HG02885 (cell line): ENCODE data around the gene CARD9.

ENCODE experiments used
- ATAC-seq: cut with Tn5 transposase; IDR thresholded peaks from one replicate; pipeline ENCODE4 v1.9.1; 2021; ENCODE audit warnings: mild to moderate bottlenecking; ENCODE audit not compliant: unreplicated experiment, poor library complexity

Gene CARD9

DNA sequence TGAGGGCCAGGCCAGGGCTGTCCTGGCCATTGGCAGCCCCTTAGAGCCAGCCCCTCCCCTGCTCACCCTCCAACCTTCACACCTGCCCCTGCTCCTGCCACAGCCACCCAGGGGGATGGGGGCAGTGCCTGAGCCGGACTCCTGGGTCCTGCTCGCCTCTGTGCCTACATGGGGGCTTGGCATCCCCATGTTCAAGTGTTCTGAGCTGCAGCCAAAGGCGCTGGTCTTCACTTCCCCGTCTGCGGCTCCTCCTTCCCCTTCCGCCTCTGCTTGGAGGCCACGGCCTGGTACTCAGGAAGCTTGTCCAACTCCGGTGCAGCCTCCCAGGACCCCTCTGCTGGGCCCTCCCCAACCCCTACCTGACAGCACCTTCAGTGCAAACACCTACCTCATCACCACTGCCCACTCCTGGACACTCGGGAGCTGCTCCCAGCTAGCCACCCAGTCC is 7.7 kb downstream of the CARD9 start:
- no peak for ATAC-seq

DNA sequence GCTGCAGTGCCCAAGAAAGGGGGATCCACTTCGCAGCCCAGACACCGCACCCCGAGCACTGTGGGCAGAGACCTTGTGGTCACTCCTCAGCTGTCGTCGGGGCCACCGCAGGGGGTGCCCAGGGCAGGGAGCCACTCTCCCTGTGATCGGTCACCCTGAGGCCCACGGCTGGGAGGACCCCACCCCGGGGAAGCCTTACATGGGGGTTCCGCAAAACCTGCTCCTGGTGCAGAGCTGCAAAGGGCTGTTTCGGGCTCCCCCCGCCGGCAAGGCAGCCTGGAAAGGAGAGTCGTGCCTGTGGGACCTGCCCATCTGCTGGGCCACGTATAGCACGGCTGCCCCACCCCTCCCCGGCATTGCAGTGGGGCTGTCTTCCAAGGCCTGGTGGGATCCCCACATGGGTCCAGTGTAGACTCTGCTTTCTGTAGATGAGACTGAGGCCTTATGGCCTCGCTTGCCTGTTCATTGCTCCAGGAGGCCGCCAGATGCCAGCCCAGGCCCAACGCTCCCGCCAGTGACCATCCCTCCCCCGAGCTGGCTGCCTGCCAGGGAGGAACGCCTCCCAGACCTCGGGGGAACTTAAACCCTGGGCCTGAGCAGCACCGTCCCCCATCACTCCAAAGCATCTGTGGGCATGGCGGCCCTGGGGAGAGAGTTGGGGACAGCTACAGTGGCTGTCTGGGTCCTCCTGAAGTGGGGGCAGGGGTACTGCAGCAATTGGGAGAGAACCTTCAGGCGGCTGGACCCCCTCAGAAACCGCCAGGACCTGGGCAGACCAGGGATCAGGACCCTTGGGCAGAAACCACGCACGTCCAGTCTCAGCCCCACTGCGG is 8.3 kb downstream of the CARD9 start:
- ATAC-seq = no peak

DNA sequence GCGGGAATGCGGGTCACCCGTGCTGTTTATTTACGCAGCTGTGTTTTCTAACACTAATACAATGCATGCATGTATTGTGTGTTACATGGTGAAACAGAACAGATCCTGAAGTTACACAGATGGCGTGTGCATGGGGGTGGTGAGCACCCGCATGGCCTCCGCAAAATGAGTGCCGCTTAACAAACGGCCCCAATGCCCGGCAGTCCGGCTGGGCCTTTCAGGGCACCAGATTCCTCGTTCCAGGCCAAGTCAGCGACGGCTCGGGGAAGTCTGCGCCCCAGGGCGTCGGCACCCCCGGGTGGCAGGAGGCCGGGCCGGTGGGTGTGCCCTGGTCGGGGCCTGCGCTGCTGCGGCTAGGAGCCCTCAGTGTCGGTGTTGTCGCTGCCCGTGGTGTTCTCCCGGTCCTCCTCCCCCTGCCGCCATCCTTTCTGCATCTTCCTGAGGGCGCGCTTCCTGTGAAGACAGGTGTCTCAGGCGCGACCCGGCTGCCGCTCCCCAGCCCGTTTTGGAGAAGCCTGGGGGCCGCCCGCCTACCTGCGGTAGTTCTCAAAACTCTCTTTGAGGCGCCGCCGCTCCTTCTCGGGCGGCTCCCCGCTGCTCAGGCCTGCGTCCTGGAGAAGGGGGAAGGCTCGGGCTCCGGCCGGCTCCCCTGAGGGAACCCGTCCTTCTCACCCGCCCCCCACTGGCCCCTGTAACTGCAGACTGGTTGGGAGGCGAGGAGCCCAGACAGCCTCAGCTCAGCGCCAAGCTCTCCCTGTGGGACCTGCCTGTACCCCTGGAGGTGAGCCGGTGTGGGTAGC is 9.3 kb downstream of the CARD9 start:
- no peak for ATAC-seq

DNA sequence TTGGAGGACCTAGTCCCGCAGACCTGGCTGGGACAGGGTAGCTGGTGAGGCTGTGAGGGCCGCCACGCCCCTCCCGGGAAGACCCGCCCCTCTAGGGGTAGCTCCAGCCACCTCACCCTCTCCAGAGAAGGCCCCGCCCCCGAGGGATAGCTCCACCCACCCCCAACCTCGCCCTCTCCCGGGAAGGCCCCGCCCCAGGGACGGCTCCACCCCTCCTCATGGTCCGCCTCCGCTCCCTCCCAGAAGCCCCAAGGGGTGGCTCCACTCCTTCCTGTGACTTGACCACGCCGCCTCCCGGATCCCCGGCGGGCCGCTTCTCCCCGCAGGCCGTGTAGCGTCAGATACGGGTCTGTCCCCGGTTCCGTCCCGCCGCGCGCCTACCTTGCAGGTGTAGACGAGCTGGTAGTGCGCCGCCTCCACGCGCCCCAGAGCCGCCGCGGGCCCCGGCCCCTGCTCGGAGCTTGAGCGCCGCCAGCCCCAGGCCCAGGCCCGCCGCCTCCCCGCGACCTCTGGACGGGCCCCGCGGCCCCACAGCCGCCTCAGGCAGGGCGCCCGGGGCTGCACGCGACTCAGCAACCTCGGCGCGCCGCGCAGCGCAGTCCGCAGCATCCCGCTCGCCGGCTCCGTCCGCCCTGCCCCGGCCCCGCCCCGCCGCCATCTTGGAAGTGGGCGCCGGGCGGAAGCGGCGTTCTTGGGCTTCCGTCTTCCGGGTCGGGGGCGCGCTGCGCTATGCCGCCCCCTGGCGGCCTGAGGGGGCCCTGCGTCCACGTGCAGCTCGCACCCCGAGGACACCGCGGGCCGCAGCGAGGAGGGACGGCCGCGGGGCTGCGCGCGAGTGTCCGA is 10.1 kb downstream of the CARD9 start, which contains the start of gene DNLZ:
DNLZ (minus strand) TSS at position 639 of the 843 bp plus-strand sequence; CDS start at position 609, 30 bp downstream.
- ATAC-seq = peak; percentile 82

DNA sequence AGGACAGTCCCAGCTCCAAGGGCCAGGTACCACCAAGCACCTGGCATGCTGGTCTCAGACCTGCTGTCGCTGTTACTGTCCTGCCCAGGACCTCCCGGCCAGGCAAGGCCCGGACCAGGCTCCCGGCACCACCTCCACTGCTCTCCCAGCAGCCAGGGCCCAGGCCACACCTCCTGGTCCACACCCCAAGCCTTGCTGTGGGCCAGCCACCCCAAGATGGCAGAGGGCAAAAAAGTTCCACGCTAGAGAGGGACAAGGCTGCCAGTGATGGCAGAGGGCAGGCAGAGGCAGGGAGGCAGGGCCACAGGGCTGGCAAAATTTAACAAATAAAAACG is 11.1 kb downstream of the CARD9 start:
- no peak for ATAC-seq

DNA sequence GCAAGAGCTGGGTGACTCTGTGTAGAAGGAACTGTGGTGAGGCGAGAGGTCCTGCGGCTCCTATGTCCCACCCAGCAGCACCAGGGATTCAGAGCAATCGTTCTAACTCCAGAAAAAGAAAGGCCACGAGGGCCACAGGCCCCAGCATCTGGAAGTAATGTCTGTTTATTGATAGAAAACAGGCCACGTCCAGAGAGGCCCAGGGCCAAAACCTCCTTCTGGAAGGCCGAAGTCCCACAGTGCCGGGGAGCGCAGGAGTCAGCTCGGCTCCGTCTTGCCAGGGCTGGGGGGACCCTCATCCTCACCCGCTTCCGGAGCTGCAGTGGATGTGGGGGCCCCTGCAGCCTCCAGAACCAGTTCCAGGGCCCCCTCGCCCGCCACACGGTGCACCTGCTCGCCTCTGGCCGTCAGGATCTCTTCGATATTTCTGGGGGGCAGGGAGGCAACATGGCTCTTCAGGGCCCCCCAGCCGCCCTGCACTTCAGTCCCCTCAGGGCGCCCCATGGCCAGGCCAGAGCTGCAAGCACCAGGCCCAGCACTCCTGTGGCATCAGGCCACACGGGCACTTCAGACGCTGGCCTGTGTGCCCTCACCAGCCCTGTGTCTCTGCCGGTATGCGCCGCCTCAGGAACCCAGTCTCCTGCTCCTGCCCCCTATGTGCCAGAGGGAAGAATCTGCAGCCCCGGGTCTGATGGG is 11.6 kb downstream of the CARD9 start:
- no peak for ATAC-seq

DNA sequence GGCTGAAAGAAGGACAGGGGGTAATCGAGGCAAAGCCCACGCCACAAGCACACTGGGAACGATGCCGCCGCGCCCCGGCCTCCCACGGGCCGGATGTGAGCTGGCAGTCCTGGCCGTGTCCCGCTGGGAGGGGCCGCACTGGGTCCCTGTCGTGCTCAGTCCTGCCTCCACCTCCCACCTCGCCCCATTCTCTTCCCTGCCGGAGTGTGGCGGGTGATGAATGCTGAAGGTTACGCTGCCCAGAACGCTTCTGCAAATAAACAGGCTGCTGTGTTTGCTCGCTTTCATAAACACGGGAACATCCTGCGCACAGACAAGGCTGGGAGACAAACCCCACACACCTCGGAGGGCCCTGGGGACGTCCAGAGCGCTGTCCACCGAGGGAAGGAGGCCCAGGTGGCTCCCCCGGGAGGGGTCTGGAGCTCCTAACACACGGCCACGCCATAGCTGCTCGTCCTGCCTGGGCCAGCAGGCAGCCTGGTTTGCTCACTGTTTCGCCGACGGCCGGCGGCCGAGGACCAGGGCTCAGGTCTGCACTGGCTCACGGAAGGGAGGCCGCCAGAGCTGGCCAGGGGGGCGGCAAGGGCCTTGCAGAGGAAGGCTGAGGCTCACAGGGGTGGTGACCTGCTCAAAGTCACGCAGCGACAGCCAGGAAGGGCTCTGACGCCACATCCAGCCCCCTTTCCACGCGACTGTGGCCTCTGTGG is 12.3 kb downstream of the CARD9 start:
- no peak for ATAC-seq

DNA sequence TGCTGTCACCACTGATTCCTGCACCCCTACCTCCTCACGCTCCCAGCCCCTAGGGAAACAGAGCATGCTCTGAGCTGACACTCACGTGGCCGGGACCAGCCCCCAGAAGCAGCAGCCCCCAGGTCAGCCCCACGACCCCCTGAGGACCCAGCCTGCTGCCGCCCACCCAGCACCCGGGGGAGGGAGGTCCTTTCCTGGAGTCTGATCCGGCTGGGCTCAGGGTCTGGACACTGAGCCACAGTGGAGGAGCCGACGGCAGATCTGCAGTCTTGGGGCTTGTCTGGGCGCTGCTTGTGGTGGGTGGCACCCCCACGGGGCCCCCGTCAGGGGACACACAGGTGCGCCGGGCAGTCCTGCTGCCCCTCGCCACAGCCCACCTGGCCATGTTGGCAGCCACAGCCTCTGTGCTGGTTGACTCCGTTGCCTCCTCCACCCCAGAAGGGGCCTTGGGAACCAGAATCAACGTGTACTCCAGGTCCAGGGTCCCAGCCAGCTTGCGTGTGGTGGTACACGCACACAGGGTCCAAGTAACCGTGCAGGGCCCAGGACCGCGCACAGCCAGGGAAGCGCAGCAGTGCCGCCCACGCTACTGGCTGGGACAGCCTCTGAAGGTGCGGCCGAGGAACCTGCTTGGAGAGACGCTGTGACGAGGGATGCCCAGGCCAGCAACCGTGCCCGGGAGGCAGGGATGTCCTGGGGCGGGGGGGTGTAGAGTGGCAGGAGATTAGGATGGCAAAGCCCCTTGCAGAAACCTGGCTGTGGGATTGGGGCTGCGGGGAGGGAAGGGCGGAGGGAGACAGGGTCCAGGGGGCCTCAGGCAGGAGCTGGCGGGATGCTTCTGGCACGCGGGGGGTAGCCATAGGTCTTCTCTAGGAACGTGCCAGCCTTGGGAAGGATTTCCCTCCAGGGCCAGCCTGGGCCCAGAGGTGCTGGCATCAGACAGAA is 13.4 kb downstream of the CARD9 start:
- no peak for ATAC-seq

DNA sequence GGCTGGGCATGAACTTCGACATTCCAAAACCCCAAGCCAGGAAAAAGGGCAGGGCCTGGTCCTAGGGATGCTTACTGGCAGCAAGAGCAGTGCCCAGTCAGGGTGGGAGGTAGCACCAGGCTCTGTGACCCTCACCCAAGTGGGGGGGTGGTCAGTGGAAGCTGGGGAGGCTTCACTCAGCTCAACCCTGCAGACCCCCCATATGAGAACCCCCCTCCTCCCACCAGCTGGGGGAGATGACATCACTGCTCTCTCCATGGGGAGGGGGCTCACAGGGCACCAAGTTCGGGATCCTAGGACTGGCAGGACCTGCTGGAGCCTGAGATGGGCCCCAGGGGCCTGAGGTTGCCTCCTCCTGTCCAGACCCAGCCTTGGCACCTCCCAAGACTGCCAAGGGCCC is 14.6 kb downstream of the CARD9 start:
- no peak for ATAC-seq

DNA sequence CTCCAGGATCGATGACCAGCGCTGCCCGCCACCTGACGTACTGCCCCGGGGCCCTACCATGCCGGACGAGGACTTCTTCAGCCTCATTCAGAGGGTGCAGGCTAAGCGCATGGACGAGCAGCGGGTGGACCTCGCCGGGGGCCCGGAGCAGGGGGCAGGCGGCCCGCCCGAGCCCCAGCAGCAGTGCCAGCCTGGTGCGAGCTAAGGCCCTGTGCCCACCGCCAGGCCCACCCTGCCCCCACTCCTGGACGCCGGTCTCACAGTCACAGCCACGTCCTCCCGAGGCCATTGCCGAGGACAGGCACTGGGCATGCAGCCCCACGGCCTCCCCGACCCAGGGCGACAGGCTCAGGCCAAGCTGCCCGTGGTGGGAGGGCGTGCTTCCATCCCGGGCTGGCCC is 15.5 kb downstream of the CARD9 start:
- ATAC-seq = no peak

DNA sequence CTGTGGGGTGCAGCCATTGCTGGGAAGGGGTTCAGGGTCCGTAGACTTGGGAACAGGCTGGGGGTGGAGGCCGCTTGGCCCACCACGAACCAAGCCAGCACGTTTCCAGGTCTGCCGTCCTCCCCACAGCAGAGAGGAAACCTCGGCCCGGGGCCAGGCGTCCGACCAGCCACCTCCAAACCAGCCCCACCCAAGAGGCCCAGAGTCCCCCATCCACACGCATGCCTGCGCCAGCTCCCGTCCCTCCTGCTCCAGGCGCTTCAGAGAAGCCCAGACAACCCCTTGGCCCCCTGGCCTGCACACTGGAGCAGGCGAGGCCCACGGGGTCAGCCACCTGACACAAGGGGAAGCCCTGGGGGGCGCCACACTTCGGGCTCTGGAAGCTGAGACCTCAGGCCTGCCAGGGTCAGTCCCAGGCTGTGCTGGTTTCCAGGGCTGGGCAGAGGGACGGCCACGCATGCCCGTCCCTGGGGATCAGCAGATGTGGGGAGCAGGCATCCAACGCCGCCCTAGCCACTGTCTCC is 16.2 kb downstream of the CARD9 start:
- no peak for ATAC-seq

DNA sequence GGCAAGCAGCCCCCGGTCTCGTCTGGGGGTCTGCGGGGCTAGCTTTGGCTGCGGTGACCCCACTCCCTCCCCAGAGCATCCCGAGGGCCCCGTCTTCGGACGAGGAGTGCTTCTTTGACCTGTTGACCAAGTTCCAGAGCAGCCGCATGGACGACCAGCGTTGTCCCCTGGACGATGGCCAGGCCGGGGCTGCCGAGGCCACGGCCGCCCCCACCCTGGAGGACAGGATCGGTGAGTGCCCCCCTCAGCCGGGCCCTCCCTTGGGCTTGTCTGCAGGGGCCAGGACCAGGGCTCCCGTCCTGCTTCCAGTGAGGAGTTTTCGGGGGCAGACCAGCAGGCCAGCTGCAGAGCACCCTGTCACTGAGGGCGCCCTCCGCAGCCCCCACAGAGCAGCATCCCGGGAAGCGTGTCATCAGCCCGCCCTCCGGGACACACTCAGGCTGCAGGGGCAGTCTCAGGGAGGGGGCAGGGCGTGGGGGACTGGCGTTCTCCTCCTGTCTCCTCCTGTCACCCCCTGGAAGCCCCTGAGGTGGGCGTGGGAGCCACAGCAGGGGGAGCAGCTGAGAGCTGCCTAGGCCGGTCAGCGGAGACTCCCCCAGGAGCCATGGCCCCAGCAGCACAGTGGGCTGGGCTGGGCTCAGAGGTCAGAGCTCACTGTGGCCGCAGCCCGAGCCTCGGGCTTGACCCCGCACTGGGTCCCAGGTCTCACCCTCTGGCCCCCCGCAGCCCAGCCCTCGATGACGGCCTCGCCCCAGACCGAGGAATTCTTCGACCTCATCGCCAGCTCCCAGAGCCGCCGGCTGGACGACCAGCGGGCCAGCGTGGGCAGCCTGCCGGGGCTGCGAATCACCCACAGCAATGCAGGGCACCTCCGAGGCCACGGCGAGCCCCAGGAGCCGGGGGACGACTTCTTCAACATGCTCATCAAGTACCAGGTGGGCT is 17.6 kb downstream of the CARD9 start:
- ATAC-seq = no peak

DNA sequence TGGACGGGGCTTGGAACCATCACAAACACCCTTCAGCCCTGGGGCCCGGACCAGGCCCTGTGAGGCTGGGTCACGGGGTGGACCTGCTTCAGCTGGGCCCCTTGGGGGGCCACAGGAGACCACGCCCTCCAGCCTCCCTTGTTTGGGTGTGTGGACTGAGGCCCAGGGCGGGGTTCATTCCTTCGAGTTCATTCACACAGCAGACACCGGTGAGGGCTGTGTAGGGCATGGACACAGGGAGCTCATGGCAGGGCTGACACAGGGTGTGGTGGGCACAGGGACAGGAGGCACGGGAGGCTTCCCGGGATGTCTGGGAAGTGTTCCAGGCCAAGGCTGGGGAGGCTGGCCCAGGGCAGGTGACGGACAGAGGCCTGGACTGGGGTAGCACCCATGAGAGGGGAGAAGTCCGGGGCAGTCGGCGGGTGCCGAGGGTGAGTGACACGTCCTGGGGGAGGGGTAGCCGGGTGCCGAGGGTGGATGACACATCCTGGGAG is 18.8 kb downstream of the CARD9 start:
- no peak for ATAC-seq

DNA sequence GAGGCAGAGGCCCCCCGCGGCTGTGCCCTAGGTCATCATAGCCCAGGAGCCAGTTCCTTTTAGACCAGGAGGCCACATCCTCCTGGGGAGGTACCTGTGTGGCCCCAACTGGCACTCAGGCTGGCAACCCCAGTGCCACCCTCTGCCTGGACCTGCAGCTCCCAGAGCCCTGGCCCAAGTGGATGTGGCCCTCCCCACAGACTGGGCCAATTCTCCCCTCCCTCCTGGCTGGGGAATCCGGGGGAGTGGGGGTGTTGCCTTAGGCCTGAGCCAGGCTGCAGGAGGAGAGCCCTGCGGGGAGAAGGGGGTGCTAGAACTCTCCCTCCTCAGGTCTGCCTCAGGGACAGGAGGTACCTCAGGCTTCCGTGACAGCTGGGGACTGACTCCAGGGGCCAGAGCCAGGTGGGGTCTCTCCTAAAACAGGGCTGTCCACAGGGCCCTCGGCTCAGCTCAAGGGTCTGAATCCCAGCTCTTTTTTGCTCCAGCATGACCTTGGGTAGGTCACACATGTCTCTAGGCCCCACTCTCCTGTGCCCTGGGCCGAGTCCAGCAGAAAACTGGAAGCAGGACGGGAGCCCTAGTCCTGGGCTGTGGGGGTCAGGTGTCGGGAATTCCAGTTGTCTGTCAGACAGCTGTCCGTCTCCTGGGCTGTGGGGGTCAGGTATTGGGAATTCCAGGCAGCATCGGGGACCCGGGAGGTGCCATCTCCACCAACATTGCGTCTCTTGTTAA is 19.5 kb downstream of the CARD9 start:
- ATAC-seq = no peak

DNA sequence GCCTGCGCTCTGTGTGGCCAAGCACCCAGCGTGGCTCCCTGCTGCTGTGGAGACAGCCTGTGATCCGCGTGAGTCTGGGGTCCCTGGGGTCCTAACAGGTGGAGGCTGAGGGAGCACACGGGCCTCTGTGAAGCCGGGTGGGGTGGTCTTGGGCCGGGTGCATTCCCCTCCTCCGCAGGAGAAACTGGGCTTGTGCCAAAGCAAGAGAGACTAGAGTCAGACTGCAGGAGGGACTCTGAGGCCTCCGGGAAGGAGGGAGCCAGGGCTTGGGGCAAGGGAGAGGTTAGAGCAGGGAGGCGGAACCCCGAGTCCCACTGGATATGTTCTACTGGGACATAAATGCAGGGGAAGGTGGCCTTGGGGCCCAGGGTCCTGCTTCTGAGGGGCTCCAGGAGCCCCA is 20.4 kb downstream of the CARD9 start:
- ATAC-seq = no peak

DNA sequence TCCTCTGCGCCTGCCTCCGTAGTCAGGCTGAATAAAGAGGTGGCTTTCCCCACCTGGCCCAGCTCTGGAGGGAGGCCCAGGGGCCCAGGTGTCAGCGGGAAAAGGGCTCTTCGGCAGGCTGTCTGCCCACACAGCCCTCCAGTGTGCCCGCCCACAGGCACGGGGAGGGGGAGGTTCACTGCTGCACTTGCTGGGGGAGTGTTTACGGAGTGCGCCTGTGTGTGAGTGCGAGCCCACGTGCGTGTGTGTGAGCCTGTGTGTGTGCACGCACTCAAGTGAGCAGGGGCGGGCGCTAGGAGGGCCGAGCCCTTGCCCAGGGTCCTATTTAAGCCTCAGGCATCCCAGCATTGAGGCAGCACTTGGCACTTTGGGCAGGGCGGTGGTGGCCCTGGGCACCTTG is 20.8 kb downstream of the CARD9 start:
- no peak for ATAC-seq
